Measurements from ENCODE around the gene ZNF783. TPM values are rescaled to one million over a fixed set of nuclear protein-coding genes. Genes with fewer than 3 reads are reported as not detected.
"Not testable (repeated sequence)": the region's sequence is repeated elsewhere in the genome, so short reads cannot be mapped to it uniquely, and the experiment has no call there.

ZNF783 gene
- total RNA-seq, 1 donor from 2014 or later = 19.5 TPM

DNA sequence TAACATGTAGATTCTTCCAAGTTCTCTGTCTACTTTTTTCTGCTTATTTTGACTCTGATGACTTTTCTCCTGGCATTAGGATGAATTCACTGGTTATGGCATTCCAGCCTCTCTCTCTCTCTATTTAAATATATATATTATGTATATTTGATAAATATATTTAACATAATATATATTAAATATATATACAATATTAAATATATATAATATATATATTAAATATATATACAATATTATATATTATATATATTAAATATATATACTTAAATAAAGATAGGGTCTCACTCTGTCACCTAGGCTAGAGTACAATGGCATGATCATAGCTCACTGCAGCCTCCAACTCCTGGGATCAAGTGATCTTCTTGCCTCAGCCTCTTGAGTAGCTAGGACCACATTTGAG is 60.7 kb downstream of the ZNF783 start:
- intact Hi-C loops (cut with micrococcal nuclease) = no loop called here

DNA sequence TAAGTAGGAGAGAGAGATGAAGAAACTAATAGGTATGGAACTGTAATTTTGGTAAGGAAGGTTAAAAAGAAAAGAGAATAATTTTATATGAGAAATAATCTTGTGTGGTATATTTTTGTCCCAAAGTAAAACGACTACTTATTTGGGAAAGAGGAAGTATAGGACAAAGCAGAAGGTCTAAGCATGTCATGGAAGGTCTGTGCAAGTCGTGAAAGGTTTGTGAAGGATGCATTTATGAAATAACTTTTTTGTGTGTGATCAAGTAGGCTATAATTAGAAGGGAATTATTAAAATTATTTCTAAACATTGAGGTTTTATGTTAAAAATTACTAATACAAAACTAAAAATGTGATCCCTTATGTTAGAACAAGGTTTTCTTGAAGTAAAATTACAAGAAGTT is 63.3 kb downstream of the ZNF783 start:
- intact Hi-C loops (cut with micrococcal nuclease) = no loop called here

DNA sequence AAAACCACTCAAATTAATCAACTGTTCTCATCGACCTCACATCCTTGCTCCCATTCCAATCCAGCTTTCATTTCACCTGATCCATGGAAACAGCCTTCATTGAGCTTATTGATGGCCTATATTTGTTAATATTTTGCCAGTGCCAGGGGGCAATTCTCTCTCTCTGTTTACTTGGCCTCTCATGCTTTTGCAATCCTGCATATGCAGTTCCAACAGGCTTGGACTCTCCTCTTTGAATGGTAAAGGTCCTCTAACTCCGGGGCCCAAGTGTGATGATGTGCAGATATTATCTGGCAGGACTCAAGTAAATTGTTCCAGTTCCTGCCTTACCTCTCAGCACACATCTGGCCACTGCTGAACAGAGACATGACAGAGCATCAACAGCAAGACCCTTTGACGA is 67.3 kb downstream of the ZNF783 start:
- intact Hi-C loops (cut with micrococcal nuclease) = no loop called here

DNA sequence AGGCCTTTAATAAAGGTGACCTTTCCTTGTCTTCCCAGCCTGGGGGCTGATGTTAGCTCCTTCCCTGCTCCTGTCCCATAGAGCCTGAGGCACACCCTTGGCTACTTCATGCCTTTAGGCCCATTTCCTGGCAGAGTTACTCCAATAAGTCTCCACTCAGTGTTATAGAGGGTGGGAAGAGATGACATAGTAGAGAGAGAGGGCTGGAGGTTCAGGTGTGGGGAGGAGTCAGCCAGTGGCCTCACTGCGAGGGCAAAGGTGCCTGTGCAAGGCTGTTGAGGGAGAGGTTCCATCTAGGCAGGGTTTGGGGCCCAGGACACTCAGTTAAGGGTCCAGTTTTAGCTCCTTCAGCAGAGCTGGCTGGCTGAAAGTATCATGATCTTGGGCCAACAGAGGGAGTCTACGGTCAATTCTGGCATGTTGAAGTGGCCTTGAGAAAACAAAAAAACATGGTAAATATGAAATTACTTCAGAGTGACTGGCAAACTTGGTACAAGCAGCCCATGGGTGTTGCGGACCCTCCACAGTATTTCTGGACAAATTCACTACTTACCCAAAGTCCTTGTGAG is 67.9 kb downstream of the ZNF783 start:
- intact Hi-C loops (cut with micrococcal nuclease) = no loop called here

DNA sequence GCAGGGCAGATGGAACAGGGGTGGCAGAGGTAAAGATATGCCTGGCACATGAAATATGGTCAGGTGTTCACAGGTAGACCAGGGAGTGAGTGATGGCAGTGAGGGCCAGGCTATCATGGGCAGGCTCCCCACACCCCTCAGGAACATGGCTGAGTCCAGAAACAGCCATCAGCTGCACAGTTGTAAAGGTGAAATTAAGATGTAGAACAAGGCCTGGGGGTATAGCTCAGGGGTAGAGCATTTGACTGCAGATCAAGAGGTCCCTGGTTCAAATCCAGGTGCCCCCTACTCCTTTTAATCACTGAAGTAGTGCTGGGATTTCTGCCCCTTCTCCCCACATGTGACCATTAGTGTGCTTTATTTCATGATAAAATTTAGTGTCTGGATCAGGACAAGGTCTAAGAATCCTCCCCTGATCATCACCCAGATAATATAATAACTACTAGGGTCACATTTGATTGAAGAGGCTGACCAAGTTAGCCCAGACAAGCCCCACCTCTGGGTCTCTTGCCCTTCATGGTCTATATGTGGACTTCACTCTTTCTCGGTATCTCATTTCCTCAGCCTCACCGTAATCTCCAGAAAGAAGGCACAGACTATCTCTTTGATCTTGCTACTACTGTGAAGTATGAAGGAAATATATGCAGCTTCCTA is 69.0 kb downstream of the ZNF783 start:
- intact Hi-C loops (cut with micrococcal nuclease) = no loop called here

DNA sequence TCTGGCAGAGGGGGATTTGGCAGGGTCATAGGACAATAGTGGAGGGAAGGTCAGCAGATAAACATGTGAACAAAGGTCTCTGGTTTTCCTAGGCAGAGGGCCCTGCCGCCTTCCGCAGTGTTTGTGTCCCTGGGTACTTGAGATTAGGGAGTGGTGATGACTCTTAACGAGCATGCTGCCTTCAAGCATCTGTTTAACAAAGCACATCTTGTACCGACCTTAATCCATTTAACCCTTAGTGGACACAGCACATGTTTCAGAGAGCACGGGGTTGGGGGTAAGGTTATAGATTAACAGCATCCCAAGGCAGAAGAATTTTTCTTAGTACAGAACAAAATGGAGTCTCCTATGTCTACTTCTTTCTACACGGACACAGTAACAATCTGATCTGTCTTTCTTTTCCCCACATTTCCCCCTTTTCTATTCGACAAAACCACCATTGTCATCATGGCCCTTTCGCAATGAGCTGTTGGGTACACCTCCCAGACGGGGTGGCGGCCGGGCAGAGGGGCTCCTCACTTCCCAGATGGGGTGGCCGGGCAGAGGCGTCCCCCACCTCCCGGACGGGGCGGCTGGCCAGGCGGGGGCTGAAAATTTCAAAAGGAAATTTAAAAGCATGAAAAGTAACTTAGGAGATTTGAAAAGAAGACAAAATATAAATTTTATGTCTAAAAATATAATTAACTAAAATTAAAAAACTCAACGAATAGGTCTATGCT is 70.8 kb downstream of the ZNF783 start:
- intact Hi-C loops (cut with micrococcal nuclease) = not testable (repeated sequence)

DNA sequence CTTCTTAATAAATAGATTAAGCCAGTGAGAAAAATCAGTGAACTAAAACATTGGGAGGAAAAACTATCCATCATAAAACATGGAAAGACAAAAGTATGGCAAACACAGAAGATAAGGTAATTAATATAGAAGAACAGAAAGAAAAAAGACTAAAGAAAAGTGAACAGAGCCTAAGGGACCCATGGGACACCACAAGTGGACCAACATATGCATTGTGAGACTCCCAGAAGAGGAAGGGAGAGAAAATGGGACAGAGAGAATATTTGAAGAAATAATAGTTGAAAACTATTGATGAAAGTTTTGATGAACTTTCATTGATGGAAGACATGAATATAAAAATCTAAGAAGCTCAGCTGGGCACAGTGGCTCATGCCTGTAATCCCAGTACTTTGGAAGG is 71.3 kb downstream of the ZNF783 start:
- intact Hi-C loops (cut with micrococcal nuclease) = no loop called here

DNA sequence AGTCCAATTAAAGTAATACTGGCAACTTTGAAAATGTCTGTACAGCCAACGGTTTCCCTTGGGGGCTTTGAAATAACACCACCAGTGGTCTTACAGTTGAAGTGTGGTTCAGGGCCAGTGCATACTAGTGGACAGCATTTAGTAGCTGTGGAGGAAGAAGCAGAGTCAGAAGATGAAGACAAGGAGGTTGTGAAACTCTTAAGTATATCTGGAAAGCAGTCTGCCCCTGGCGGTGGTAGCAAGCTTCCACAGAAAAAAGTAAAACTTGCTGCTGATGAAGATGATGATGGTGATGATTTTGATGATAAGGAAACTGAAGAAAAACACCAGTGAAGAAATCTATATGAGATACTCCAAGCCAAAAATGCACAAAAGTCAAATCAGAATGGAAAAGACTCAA is 72.2 kb downstream of the ZNF783 start:
- intact Hi-C loops (cut with micrococcal nuclease) = no loop called here

Other genes with a start within 250 kb of the ZNF783 start
- gene PDIA4, start 233.7 kb upstream of the ZNF783 start, total RNA-seq = 159 and 163 TPM in 2 replicates
- gene ZNF786, start 171.5 kb upstream of the ZNF783 start, total RNA-seq = 9.9 and 10.5 TPM in 2 replicates
- 1.2 and 1.4 TPM in 2 replicates for gene ZNF425, start 135.9 kb upstream of the ZNF783 start, total RNA-seq
- gene ZNF398, start 114.7 kb upstream of the ZNF783 start, total RNA-seq = 15.3 and 15.7 TPM in 2 replicates
- gene ZNF282, start 66.7 kb upstream of the ZNF783 start, total RNA-seq = 31.6 and 31.9 TPM in 2 replicates
- gene ZNF212, start 22.5 kb upstream of the ZNF783 start, total RNA-seq = 10.2 and 12.5 TPM in 2 replicates
- gene ZNF777, start 198.9 kb downstream of the ZNF783 start, total RNA-seq = 13.8 and 15.0 TPM in 2 replicates
- gene ZNF746, start 235.6 kb downstream of the ZNF783 start, total RNA-seq = 20.5 and 21.9 TPM in 2 replicates

Measured in T-helper 2 cell treated with Interferon-gamma antibody and Interleukin-4, amounts not matched to agents 100 ng/mL and 5 ng/mL, for 36 hours (primary cell).